ENCODE data around the gene FRMD4A.

FRMD4A gene

DNA sequence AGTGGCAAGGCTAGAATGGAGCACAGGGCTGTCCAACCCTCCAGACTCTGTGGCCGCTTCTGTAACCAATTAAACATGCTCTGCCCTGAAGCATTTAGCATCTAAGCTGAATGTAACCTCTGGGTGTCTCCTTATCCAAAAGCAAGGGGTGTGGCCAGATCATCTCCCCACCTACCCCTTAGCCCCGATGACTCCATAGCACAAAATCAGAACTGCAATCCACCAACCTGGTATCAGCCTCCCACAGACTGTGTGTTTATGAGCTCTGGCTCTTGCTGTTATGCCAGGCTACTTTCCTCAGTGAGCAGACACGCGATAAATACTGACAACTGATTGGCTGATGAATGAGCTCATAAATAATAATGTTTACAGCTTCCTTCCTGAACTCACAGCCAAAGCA is 3.2 kb downstream of the FRMD4A start:
- H3K27ac ChIP-seq, result no peak overlapping the region
- TF ChIP-seq, protein P1, sequence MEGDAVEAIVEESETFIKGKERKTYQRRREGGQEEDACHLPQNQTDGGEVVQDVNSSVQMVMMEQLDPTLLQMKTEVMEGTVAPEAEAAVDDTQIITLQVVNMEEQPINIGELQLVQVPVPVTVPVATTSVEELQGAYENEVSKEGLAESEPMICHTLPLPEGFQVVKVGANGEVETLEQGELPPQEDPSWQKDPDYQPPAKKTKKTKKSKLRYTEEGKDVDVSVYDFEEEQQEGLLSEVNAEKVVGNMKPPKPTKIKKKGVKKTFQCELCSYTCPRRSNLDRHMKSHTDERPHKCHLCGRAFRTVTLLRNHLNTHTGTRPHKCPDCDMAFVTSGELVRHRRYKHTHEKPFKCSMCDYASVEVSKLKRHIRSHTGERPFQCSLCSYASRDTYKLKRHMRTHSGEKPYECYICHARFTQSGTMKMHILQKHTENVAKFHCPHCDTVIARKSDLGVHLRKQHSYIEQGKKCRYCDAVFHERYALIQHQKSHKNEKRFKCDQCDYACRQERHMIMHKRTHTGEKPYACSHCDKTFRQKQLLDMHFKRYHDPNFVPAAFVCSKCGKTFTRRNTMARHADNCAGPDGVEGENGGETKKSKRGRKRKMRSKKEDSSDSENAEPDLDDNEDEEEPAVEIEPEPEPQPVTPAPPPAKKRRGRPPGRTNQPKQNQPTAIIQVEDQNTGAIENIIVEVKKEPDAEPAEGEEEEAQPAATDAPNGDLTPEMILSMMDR (IDR thresholded peaks at IDR 0.05), result no peak
- TF ChIP-seq ZFX (IDR thresholded peaks at IDR 0.05; ENCODE audit: borderline replicate concordance), result no peak

DNA sequence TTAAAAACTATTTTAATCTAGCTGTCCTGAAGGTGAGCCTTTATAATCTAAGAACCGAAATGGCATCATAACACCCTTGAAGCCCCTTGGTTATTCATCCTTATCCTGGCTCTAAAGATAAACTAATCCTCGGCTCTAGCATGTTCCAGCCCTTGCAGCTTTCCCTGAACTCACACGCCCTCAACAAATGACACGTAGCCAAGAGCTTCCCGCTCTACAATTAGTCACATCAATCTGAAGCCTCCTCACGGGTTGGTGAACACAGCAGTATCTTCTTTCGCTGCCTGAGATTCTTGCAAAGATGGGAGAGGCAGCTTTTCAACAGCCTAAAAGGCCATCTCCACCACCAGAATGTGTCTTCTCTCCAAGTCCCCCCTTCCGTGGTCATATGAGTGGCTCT is 4.1 kb downstream of the FRMD4A start:
- H3K27ac ChIP-seq, result no peak overlapping the region
- TF ChIP-seq ZFX (IDR thresholded peaks at IDR 0.05; ENCODE audit: borderline replicate concordance), result no peak
- TF ChIP-seq, protein P1 (IDR thresholded peaks at IDR 0.05), result no peak

DNA sequence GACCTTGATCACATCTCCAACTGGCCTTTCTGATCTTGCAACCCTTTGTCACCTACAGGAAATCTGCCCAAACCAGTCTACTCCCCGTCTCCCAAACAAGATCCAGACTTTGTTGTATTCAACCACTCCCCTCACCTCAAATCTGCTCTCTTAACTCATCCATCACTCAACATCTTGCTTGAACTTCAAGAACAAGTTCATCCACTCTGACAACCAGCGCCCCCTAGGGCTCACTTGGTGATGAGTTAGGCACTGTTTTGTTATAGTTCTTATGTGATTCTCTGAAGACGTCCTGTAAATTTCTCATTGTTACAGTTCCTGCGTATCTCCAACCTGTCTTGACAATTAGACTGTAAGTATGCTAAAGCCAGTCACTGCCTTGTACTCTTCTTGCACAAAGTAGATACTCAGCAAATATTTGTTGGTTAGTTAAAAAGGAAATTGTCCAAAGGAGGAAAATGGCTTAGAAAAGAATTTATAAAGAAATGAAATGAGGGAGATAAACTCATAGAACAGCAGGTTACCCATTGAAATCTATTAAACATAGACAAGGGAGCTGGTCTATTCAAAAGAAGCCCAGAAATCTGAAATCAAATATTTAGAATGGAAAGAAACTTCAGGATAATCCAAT is 5.3 kb downstream of the FRMD4A start:
- no peak overlapping the region for H3K27ac ChIP-seq
- no peak for TF ChIP-seq ZFX (IDR thresholded peaks at IDR 0.05; ENCODE audit: borderline replicate concordance)
- TF ChIP-seq, protein P1 (IDR thresholded peaks at IDR 0.05), result peak; percentile 78

DNA sequence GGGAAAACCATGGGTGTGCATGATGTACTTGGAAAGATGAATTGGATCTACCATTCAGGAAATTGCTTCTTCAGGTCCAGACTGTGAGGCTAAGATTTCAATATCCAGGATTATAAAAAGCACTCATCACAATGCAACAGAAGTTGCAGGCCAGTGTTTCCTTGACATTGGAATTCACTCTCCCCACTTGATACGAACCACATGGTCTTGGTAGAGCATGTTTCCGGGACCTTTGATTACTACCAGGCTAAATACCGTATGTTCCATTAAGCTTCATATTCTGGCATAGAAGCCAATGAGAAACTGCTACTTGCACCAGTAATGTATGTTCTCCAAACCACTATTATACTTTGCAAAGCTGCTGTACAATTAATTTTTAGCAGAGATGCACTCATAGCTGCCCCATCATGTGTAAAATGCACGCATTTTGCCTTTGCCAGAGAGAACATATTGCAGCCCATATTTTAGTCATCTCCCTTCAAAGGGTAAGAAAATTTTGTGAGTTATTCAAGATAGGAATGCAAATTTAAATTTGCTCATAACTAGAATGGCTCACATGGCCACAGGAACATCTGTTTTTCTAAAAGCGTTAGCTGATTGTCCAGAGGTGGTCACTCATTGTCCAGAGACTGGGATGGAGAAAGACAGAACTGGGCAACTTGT is 8.1 kb downstream of the FRMD4A start:
- no peak overlapping the region for H3K27ac ChIP-seq
- no peak for TF ChIP-seq ZFX (IDR thresholded peaks at IDR 0.05; ENCODE audit: borderline replicate concordance)
- TF ChIP-seq, protein P1 (IDR thresholded peaks at IDR 0.05), result no peak

DNA sequence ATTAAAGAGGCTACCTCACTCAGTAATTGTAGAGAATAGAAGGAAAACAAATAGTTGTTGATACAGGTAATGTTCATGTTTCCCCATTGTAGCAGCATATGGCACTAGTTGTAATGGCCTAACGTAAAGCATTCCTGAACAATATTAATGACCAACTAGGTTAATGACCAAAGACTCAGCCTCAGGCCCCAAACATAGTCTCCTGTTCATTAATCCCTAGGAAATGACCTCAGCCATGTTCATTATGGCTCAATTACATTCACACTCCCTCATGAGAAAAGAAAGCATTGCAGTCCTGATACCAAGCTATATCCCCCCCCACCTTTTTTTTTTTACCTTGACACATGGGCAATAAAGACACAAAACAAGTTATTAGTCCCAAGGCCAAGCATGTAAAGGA is 12.7 kb downstream of the FRMD4A start:
- TF ChIP-seq ZFX (IDR thresholded peaks at IDR 0.05; ENCODE audit: borderline replicate concordance), result no peak
- TF ChIP-seq, protein P1 (IDR thresholded peaks at IDR 0.05), result no peak
- no peak overlapping the region for H3K27ac ChIP-seq

DNA sequence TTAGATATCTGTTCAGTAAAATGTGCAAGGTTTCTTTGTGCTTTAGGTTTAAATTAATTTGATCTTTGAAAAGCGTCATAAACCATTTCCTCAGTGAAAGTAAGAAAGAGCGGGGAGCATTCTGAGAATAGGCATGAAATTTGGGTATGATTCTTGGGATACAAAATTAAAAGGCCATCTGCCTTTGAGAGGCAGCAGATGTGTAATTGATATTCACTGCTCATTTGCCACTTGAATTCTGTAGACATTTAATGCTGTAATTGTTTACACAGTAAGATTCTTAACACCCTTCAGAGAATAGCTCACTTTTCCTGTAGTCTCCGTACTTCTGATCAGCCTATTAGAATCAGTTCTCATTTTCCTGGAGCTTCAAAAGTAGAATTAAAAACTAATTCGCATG is 18.7 kb downstream of the FRMD4A start:
- no peak for TF ChIP-seq ZFX (IDR thresholded peaks at IDR 0.05; ENCODE audit: borderline replicate concordance)
- TF ChIP-seq, protein P1 (IDR thresholded peaks at IDR 0.05), result no peak

DNA sequence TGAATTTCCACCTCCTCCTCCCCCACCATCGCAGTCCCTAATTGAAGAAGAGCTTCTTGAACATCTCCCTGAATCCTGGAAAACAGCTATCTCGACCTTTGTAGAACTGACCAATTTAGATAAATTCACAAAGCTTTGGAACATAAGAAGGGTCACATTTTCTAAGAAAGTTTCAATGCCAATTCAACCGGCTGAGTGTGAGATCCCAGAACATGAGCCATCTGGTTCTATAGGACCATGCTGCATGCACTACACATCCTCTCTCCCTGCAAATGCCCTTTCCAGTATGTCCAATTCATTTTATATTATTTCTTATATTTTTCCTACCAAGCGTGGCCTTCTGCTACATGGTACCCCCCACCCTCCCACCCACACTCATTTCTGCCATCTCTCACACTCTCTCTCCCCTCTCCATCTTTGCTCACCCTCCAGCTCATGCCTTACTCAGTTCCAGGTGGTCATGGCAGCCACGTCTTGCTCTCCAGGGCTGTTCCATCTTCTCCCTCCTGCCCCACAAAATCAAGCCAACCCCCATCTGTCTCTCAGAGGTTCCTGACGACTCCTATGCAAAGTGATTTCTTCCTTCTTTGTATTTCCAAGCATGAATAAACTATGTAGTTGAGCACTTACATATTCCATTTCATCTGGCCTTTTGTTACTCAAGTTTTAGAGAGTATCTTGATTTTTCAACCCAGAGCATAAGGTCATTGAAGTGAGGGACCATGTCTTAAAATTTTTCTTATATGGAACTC is 19.3 kb downstream of the FRMD4A start:
- H3K27ac ChIP-seq, result no peak overlapping the region
- TF ChIP-seq, protein P1 (IDR thresholded peaks at IDR 0.05), result no peak
- TF ChIP-seq ZFX (IDR thresholded peaks at IDR 0.05; ENCODE audit: borderline replicate concordance), result no peak

More for the DNA sequence above, 18.7 kb downstream of the FRMD4A start:
- H3K27ac ChIP-seq, result no peak overlapping the region
